CD4-positive, alpha-beta T cell treated with Interleukin-21 for 1 hour (primary cell): Measurements from ENCODE around the gene CTPS1.

ENCODE experiments used
- DNase-seq: peaks from one replicate; pipeline ENCODE4 v3.0.0-alpha.2; 2020

The CTPS1 gene

DNA sequence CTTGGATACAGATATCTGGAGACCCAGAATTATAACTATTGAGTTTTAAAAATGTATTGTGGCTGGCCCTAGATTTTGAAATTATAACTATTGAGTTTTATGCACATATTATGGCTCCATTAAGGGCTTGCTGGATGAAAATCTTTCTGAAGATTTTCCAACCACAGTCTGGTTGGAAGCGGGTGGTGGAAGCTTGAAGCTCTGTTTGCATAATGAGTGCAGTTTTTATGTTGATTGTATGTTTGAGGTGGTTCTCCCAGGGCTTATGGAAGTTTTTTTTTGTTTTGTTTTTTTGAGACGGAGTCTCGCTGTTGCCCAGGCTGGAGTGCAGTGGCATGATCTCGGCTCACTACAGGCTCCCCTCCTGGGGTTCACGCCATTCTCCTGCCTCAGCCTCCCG is 10.1 kb upstream of the CTPS1 start:
- no peak for DNase-seq

DNA sequence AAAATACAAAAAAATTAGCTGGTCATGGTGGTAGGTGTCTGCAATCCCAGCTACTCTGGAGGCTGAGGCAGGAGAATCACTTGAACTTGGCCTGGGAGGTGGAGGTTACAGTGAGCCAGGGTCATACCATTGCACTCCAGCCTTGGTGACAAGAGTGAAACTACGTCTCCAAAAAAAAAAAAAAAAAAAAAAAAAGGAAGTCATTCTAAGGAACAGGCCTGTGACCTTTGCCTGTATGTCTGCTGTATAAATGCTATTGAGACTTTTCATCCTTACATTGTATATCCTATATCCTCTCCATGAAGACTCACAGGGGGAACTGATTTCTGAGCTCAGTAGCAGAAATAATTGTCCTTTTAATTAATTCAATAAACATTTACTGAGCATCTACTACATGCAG is 7.5 kb upstream of the CTPS1 start:
- no peak for DNase-seq

DNA sequence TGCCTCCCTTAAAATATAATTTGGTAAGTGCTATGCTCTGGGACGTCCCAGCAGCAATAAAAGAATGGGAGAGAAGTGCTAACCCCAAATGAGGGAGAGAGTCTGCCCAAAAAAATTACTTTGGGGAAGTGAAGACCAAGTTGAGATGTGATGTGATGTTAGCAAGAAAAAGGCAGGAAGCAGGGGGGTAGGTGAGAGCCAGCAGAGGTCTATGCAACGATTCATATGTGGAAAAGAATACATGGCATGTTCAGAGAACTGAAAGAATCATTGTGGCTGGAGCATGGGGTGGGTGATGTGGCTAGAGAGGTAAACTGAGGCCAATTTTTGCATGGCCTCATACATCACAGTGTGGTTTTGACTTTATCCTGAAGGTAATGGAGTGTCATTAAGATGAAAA is 5.6 kb upstream of the CTPS1 start:
- no peak for DNase-seq

DNA sequence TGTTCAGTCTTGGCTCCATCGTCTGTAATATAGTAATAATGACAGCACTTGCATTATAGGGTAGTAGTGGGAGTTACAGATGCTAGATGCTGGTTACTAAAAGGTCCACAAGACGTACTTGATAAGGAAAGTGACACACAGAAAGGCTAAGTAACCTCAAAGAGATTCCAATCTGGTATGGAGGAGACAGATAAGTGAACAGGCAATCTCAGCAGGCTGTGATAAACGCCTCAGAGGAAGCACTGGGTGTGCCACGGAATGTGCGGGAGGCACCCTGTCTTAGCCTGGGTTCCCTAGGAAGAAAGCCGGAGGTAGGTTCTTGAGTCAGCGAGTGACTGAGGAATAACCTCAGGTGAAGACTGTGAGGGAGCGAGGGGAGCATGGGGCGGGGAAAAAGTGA is 4.6 kb upstream of the CTPS1 start:
- DNase-seq: no peak

DNA sequence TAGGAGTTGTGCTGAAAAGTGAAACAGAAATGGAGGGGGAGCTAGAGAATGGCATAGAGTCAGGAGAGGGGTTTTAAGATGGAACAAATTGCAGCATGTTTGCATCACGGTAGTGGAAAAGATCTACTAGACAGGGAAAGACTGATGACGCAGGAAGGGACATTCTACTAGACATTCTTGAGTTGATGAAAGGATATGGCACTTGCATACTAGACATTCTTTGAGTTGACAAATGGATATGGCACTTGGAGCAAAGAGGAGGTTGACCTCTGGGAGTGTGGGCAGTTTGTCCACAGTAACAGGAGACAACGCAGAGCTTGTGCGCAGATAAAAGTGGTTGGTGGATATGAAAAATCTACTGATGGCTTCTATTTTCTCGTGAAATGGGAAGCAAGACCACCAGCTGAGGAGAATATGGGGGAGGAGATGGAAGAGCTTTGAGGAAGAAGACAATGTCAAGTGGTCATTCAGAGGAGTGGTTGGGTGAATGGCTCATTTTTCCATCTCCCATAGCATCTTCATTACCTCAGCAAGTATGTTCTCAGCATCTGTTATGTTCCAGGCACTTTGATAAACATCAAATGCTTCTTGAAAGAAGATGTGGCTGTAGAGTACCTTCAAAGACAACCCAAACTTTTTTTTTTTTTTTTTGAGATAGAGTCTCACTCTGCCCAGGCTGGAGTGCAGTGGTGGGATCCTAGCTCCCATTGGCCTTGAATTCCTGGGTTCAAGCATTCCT is 2.4 kb upstream of the CTPS1 start:
- no peak for DNase-seq

DNA sequence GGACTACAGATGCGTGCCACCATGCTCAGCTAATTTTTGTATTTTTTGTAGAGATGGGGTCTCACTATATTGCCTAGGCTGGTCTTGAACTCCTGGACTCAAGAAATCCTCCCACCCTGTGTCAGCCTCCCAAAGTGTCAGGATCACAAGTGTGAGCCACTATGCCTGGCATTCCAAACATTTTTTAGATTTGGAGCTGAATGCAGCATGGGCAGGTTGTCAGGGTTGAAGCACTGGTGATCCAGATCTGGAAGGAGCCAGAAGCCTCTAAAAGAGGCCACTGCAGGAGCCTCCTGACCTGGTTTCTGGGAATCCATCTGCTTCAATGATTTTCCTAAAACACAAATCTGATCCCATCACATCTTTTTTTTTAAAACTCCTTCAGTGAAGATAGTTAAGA is 1.8 kb upstream of the CTPS1 start:
- no peak for DNase-seq

DNA sequence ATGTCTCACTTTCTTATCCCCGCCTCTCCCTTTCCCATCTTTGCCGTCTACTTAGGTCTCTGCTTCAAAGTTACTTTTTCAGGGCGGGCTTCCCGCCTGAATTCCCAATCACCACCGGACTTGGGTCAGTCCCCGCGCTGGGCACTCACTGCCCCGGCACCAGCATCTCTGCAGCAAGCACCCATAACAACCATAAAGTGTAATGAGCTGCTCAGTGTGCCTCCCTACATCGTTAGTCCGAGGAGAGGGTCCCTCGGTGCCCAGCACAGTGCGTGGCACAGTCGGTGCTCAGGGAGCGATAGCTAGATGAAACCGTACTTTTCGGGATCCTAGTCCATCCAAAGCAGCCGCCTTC is 633 bp upstream of the CTPS1 start:
- no peak for DNase-seq

DNA sequence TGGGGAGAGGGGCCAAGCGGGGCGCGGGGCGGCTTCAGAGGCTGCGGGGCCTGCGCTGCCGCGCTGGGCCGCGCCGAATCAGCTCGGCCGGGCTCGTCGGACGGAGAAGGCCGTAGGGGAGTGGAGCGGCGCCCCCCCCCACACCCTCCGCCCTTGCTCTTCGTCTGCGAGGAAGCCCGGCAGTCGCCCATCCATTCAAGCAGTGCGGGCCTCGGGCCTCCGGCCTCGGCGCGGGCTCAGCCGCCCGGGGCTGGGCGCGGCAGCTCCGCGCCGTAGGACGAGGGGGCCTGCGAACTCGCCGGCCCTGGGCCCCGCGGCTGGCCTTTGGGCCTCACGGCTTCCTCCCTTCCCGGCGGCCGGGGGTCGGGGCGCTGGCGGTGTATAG is 564 bp downstream of the CTPS1 start:
- no peak for DNase-seq

DNA sequence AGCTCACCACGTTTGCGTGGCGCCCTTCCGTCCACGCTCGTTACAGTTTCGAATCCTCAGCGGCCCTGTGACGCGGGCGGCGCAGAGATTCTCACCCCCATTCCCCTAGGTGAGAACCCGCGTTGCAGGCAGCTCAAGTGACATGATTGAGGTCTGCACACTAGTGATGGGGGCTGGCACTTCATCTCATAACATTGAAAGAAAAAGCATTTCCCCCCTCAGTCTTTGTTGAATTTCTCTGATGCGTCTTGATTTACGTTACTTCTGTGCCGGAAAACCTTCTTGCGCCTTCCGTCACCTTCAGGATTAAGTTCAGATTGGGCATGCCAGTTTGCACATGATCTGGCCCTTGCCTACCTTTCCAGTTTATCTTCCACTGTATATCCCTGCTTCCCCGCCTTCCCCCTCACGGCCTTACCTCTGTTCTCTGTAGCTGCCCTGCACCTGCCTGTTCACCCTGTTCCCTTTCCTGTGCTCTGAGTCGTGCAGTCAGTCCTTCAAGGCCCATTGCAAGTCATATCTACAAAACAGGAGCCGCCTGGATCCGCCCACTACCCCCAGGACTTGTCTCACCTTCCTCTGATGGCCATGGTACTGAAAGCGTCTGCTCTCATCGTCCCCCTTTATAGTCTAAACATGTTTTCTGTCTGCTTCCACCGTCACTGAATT is 1.1 kb downstream of the CTPS1 start:
- peak; percentile 68 for DNase-seq

DNA sequence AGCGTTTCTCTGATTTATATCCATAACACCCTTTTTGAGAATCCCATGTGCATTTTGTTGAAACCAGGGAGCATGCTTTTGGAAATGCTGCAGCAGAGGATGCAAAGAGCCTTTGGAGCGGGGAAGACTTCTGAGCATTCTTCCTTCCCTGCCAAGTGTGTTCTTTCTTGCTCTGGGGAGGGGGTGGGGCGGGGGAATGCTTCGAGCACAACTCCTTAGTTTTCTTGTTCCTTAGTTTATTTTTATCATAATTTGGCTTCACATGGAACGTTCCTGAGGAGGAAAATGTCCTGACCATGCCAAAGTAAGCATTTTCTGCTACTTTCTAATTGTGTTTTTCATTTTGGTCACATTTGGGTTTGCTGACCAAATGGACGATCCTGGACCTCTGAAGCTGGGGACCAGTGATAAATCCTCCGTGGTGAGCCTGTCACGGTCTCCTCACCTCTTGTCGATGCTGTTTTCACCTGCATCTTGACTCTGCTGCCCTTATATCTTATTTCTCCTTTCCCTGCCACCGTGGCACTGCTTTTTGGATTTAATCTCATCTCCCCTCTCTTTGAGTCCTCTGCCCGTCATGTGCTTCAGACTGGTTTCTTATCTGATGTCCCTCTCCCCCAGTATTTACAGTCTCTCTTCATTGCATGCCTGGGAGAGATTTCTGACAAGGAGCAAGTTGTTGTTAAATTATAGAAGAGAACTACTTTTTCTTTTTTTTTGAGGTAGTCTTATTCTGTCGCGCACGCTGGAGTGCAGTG is 2.4 kb downstream of the CTPS1 start:
- no peak for DNase-seq

DNA sequence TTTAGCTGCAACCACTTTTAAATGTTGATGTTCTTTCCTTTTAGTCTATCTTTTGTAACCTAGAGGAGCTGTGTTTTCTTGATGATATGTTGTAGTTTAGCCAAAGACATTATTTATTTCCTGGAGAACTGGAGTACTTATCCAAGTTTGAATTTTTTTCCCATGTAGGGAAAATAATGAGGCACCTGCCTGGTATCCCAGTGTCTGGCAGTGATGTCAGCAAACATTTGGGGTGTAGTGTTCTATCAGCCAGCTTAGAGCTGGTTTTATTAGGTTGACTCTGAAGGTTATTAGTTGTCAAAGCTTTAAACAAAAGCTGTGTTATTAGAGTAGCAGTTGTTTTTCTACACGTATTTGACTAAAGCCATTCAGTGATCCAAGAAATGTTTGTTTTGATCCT is 3.2 kb downstream of the CTPS1 start:
- DNase-seq: no peak

DNA sequence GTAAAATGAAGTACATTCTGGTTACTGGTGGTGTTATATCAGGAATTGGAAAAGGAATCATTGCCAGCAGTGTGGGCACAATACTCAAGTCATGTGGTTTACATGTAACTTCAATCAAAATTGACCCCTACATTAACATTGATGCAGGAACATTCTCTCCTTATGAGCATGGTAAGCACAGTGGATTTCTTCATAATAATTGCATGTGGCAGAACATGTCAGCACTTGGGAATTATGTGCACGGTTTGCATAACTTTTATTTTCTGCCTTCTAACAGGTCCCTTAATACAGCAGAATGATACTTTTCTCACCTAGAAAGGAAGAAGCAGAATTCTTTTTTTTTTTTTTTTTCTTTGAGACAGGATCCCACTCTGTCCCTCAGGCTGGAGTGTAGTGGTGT is 3.8 kb downstream of the CTPS1 start:
- no peak for DNase-seq

DNA sequence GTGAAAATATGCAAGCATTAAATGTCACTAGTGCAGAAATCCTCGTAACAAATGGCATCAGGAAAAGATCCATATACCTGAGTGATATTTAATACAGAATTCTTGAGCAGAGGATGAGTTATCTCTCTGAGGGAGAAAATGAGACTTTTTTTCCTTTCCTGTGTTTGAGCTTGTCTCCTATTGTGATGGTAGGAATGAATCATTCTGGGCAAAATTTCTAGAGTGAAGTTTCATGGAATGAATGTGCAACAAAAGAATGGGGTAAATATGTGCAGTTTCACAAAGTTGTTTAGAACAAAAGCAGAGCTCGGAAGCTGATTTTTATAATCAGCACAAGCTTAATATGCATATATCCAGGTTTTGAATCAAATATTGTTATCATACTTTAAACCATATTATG is 4.6 kb downstream of the CTPS1 start:
- no peak for DNase-seq

DNA sequence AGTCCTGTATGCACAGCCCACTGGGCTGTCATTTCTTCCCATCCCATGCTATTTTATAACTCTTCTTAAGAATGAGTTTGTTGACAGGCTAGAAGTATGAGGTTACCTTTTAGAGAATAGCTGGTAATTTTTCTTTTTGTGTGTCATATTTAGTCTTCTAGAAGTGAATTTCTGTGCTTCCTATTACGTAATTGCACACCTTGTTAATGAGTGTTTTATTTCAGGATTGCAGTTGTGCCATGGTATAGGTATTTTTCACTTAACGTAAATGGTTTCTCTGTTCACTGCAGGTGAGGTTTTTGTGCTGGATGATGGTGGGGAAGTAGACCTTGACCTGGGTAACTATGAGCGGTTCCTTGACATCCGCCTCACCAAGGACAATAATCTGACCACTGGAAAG is 5.0 kb downstream of the CTPS1 start:
- no peak for DNase-seq

DNA sequence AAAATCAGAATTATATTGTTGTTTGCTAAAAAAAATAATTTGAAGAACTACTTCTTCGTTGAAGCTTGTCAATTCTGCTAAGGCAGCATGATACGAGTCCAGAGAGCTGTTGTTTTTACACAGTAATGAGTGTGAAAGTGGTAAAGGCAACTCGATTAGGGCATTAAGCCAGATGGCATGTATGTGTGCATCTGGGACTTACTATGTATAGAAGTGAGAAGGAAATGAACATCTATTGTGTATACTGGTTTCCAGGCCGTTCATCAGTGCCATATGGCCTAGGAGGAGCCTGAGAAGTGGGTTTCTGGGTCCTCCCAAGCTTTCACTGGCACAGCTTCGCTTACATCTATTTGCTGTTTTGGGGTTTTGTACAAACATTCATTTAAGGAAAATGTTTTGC is 5.7 kb downstream of the CTPS1 start:
- no peak for DNase-seq

DNA sequence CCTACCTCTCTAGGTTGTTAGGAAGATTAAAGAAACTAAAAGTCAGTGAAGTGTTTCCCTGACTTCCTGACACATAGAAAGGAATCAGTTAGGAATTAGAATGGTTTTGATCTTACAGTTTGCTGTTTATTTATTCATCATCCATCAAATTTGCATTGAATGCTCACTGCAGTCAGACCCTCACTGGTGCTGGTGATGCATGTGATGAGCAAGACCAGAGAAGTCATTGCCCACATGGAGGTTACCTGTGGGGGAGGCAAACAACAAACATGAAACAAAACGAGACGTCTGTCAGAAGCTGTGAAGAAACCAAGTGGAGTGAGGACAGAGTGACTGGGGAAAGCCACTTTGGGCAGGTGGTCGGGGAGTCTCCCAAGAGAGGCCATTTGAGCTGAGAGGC is 6.4 kb downstream of the CTPS1 start:
- DNase-seq: no peak

DNA sequence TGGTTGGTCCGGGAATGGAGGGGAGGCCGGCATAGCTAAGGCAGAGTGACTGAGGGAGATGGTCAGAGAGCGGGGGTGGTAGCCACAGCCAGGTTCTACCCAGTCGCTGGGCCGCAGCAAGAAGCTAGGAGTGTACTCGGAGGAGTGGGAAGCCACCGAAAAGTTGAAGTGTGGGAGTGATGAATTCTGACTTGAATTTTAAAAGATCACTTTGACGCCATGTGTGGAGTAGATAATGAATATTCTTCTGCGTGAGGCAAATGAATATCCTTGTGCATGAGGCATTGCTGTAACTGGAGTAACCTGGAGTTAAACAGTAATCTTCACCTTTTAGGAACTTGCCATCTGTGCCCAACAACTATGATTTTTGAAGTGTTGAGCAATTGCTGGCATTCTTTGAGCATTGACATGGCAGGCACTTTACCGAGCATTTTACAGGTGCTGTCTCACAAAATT is 6.9 kb downstream of the CTPS1 start:
- no peak for DNase-seq

DNA sequence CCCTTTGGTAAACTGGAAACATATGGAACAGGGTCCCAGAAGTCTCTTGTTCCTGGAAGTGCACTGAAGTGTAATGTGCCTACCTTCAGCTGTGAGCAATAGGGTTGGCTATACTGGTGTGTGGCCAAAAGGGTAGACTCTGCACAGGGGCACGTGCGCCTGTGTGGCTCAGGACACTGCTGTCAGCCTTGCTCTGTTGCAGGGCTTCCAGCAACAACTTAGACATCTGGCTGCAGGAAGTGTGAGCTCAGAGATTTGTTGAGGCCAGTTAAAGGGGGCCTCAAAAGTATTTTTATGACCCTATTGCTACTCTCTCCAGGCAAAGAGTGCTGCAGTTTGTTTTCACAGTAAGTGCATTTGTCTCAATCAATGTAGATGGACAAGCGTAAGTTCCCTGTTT is 7.5 kb downstream of the CTPS1 start:
- no peak for DNase-seq

DNA sequence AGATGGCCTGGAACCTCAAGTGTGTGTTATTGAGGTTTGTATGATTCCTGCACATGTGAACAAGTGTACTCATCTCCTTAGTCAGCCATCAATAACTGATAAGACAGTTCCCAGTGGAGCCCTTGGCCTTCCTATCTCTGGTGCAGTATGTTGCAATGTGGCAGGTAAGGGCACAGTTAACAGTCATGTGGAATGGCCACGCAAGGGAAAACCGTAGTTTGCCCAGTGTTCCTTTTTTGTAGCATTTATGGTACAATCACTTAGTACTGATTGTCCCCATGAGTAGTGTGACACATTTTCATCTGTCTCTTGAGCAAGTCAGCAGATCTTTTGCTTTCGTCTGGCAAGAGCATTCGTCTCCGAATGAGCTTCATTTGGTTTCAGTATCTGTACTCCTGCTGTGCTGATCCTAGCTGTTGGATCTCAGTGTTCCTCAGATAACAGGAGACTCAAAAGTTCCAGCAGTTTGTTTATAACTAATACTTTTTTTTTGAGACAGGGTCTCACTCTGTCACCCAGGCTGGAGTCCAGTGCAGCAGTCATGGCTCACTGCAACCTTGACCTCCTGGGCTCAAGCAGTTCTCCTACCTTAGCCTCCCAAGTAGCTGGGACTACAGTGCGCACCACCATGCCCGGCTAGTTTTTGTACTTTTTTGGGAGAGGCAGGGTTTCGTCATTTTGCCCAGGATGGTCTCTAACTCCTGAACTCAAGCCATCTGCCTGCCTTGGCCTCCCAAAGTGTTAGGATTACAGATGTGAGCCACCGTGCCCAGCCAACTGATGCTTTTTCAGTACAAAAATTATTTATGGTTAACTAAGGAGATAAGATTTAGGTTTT is 8.2 kb downstream of the CTPS1 start:
- DNase-seq: no peak

DNA sequence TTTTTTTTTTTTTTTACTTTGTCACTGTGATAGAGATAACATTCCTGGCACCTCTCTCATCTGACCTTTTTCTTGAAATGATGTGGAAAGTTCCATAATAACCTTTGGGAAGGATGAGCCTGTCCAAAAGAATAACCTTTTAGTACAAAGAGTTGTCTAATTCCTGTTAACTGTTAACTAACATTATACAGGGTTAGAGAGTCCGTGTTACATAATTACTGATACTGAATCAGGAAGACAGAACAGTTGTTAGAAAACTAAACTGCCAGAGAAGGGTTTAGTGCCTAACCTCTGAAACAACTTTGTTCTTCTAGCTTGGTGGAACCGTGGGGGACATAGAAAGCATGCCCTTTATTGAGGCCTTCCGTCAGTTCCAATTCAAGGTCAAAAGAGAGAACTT is 8.8 kb downstream of the CTPS1 start:
- DNase-seq: no peak

DNA sequence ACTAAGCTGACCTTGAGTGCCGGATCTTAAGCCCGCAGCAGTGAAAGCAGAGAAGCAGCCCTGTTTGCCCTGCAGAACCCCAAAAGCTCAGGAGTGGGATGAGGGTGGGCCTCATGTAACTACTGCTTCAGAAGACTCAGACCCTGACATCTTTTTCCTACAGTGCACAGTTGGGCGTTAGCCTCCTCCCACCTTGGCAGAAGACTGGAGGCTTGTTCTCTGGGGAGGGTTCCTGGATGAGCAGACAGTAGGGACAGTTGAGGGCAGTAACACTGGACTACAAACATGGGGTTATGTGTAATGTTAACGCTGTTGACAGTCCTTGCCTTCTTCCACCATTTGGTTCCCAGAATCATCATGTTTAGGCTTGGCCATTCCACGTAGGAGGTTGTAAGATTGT is 9.6 kb downstream of the CTPS1 start:
- DNase-seq: no peak

DNA sequence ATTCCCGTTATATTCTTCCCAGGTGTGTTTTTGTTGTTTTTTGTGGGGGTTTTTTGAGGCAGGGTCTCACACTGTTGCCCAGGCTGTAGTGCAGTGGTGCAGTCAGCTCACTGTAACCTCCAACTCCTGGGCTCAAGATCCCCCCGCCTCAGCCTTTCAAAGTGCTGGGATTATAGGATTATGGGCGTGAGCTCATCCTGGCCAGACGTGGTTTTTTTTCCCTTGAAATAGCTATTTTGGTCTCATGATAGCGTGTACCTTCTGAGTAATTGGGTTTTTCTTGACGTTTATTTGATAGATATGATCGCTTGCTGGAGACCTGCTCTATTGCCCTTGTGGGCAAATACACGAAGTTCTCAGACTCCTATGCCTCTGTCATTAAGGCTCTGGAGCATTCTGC is 17.6 kb downstream of the CTPS1 start:
- no peak for DNase-seq

DNA sequence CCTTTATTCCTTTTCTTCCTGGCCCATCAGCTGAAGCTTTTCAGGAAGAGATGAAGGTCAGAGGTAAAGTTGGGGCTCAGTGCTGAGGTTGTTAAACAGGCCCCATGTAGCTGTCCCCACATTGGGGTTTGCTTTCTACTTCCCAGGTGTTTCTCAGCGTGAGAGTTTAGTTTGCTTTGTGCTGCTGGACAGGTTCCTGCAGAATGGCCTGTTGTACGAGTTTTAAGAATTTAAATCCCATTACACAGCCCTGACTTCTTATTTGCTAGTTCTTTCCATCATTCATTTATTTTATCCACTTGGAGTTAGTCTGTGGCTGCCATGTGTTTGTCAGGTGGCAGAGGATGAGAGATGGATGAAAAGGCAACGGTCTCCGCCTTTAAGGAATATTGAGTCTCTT is 19.2 kb downstream of the CTPS1 start:
- DNase-seq: no peak
